Measurements from ENCODE around the gene CDK5RAP1.

CDK5RAP1 gene

DNA sequence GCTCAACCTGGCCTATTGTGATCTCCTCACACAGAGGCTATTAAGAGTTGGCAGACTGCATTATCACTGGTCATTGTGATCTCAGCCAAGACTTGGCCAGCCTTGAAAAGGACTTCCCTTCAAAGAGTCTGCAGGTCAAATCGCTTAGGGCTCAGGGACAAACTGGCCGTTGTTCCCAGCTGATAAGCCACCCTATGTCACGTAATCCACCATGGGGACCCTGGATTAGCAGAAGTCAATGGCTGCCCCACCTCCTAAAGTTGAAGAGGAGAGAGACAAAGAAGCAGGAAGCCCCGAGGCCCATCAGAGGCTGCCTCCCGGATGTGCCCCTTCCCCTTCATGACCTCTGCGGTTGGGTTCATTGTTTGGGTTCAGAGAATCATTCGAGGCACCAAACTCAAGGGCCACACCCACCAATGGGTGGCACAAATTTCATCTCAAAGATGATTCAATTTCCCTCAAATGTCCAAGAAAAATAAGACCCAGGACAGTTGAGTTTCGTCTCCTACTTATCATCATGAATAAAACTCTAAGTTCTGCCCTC is 61.7 kb downstream of the CDK5RAP1 start:
- Histone ChIP-seq H3K27me3 (replicated peaks; ENCODE audit: control insufficient read depth, insufficient read depth, low read length) (peaks cover 16% of the 10 kb centered on the region), H3K9me3 (ENCODE audit: control insufficient read depth, low read length) (no peaks in the 10 kb centered on the region)
- no peak for DNase-seq (ENCODE audit: low read depth)

DNA sequence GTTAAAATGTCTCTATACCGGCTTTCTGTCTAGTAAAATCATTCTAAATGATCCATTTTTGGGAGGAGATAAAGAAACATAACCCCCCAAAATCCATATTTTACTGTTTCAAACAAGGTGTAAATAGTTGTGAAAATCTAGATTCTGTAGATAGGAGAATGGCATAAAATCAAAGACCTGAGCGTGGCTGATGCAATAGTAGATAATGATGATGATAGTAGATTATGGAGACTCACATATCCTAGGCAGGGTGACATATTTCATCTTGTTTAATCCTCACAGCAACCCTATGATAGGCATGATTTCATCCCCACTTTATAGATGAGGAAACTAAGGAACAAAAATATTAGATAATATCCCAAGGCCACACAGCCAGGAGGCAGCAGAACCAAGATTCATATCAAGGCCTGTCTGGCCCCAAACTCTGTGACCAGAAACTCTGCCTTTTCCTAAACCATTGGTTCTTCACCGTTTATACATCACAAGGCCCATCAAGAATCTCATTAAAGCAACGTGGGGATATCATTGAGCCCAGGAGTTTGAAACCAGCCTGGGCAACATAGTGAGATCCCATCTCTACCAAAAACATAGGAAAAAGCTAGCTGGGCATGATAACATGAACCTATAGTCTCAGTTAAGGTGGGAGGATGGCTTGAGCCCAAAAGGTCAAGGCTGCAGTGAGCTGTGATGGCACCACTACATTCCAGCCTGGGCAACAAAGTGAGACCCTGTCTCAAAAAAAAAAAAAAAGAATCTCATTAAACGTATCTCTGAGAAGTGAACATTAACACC is 62.7 kb downstream of the CDK5RAP1 start:
- Histone ChIP-seq H3K4me1 (ENCODE audit: control insufficient read depth, insufficient read depth, low read length) (no peaks in the 10 kb centered on the region), H3K4me3 (ENCODE audit: low read length) (no peak overlapping the region), H3K9me3 (ENCODE audit: control insufficient read depth, low read length) (no peaks in the 10 kb centered on the region), H3K27me3 (replicated peaks; ENCODE audit: control insufficient read depth, insufficient read depth, low read length) (peaks cover 22% of the 10 kb centered on the region), H3K9ac (ENCODE audit: low read length) (no peak overlapping the region), H3K36me3 (ENCODE audit: control insufficient read depth, insufficient read depth, low read length, severe bottlenecking) (no peaks in the 10 kb centered on the region)
- DNase-seq (ENCODE audit: low read depth), result no peak

More for the DNA sequence above, 61.7 kb downstream of the CDK5RAP1 start:
- no peak overlapping the region for H3K4me3 ChIP-seq (ENCODE audit: low read length)
- H3K4me1 ChIP-seq (ENCODE audit: control insufficient read depth, insufficient read depth, low read length), result no peaks in the 10 kb centered on the region
- H3K9ac ChIP-seq (ENCODE audit: low read length), result no peak overlapping the region
- no peaks in the 10 kb centered on the region for H3K36me3 ChIP-seq (ENCODE audit: control insufficient read depth, insufficient read depth, low read length, severe bottlenecking)

DNA sequence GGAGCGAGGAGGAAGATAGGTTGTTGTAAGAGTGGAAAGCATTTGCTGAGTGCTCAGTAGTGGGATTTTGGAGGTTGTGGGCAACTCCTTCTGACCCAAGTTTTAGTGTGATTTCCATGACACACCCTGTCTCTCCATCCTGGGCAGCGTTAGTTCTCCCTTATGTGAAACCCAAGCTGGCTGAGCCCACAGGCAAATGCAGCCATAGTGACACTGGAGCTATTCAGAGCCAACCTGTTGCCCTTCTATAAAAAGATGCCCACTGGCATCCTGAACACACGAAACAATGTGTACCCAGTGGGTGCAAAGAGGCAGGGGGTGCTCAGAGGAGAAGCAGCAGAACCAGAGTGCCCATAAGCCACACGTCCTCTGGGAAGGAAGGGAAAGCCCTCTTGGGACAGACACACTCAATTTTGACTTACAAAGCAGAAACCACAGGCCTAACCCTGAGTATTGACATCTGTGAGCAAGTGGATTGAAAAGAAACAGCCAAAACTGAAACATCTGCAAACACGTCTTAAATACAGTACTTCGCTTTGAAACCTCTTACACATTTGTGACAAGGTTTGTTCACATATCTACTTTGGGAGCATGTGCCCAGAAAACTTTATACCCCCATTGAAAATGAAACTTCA is 63.7 kb downstream of the CDK5RAP1 start:
- Histone ChIP-seq H3K27me3 (replicated peaks; ENCODE audit: control insufficient read depth, insufficient read depth, low read length) (peaks cover 29% of the 10 kb centered on the region), H3K9ac (ENCODE audit: low read length) (no peak overlapping the region), H3K4me1 (ENCODE audit: control insufficient read depth, insufficient read depth, low read length) (no peaks in the 10 kb centered on the region), H3K36me3 (ENCODE audit: control insufficient read depth, insufficient read depth, low read length, severe bottlenecking) (no peaks in the 10 kb centered on the region), H3K9me3 (ENCODE audit: control insufficient read depth, low read length) (no peaks in the 10 kb centered on the region), H3K4me3 (ENCODE audit: low read length) (no peak overlapping the region)
- no peak for DNase-seq (ENCODE audit: low read depth)

DNA sequence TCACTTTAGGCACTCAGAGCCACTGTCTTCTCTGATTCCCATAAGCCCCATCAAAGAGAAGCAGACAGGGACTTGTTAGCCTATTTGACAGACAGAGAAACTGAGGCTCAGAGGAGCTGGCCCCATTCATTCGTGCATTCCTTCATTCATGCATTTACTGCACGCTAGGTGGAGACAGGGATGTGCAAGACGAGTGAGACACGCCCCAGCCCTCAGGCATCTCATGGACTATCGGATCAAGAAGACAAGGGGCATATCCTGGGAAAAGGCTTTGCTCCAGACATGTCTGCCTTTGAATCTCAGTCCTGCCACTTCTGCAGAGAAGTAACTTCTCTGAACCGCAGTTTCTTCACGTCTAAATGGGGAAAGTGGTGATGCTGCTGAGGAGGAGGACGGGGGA is 64.2 kb downstream of the CDK5RAP1 start:
- no peaks in the 10 kb centered on the region for H3K36me3 ChIP-seq (ENCODE audit: control insufficient read depth, insufficient read depth, low read length, severe bottlenecking)
- H3K4me3 ChIP-seq (ENCODE audit: low read length), result no peak overlapping the region
- H3K9ac ChIP-seq (ENCODE audit: low read length), result no peak overlapping the region
- peaks cover 31% of the 10 kb centered on the region for H3K27me3 ChIP-seq (replicated peaks; ENCODE audit: control insufficient read depth, insufficient read depth, low read length)
- H3K4me1 ChIP-seq (ENCODE audit: control insufficient read depth, insufficient read depth, low read length), result no peaks in the 10 kb centered on the region
- DNase-seq (ENCODE audit: low read depth), result no peak
- H3K9me3 ChIP-seq (ENCODE audit: control insufficient read depth, low read length), result no peaks in the 10 kb centered on the region

DNA sequence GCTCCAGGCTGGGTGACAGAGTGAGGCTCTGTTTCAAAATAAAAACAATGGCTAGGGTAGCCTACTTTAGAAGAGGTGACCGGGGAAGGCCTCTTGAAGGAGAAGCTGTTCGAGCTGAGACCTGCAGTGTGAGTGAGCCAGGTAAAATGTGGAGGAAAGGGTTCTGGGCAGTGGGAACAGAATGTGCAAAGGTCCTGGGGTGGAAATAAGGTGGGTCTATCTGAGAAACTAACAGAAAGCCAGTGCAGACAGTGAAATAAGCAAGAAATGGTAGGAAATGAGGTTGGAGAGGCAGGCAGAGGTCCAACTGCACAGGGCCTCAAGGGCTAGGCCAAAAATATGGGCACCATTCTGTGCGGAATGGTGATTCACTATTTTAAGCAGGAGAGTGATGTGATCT is 64.9 kb downstream of the CDK5RAP1 start:
- H3K27me3 ChIP-seq (replicated peaks; ENCODE audit: control insufficient read depth, insufficient read depth, low read length), result peaks cover 32% of the 10 kb centered on the region
- DNase-seq (ENCODE audit: low read depth), result no peak

DNA sequence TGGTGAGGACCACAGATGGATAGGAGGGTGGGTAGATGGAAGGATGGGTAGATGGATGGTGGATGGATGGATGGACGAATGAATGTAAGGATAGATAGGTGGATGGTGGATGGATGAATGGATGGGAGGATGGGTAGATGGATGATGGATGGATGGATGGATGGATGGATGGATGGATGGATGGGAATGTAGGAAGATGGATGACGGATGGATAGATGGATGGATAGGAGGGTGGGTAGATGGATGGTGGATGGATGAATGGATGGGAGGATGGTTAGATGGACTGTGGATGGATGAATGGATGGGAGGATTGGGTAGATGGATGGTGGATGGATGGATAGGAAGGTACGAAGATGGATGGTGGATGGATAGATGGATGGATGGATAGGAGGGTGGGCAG is 67.2 kb downstream of the CDK5RAP1 start:
- no peaks in the 10 kb centered on the region for H3K36me3 ChIP-seq (ENCODE audit: control insufficient read depth, insufficient read depth, low read length, severe bottlenecking)
- peaks cover 47% of the 10 kb centered on the region for H3K27me3 ChIP-seq (replicated peaks; ENCODE audit: control insufficient read depth, insufficient read depth, low read length)
- DNase-seq (ENCODE audit: low read depth), result no peak
- no peaks in the 10 kb centered on the region for H3K9me3 ChIP-seq (ENCODE audit: control insufficient read depth, low read length)
- no peaks in the 10 kb centered on the region for H3K4me1 ChIP-seq (ENCODE audit: control insufficient read depth, insufficient read depth, low read length)
- no peak overlapping the region for H3K4me3 ChIP-seq (ENCODE audit: low read length)
- no peak overlapping the region for H3K9ac ChIP-seq (ENCODE audit: low read length)

More for the DNA sequence above, 64.9 kb downstream of the CDK5RAP1 start:
- Histone ChIP-seq H3K36me3 (ENCODE audit: control insufficient read depth, insufficient read depth, low read length, severe bottlenecking) (no peaks in the 10 kb centered on the region), H3K9ac (ENCODE audit: low read length) (no peak overlapping the region), H3K4me1 (ENCODE audit: control insufficient read depth, insufficient read depth, low read length) (no peaks in the 10 kb centered on the region), H3K9me3 (ENCODE audit: control insufficient read depth, low read length) (no peaks in the 10 kb centered on the region), H3K4me3 (ENCODE audit: low read length) (no peak overlapping the region)

DNA sequence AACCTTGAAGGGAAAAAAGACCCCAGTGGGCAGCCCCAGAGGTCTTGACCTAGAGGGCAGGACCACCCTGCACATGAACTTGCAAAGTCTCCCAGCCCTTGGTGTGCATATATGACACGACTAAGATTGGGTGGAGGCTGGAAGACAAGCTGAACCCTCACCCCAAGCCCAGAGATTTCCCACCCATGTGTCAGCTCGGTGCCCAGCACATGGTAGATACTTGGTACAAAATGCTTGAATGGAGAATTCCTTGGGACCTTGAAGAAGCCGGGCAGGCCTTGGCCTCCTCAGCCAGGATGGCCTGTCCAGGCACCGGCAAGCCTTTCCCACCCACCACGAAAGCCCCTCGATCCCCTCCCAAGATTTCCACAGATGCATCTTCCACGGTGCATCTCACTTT is 67.7 kb downstream of the CDK5RAP1 start:
- no peak overlapping the region for H3K4me3 ChIP-seq (ENCODE audit: low read length)
- no peak for DNase-seq (ENCODE audit: low read depth)
- H3K9me3 ChIP-seq (ENCODE audit: control insufficient read depth, low read length), result no peaks in the 10 kb centered on the region
- H3K4me1 ChIP-seq (ENCODE audit: control insufficient read depth, insufficient read depth, low read length), result no peaks in the 10 kb centered on the region
- no peaks in the 10 kb centered on the region for H3K36me3 ChIP-seq (ENCODE audit: control insufficient read depth, insufficient read depth, low read length, severe bottlenecking)
- H3K9ac ChIP-seq (ENCODE audit: low read length), result no peak overlapping the region
- peaks cover 52% of the 10 kb centered on the region for H3K27me3 ChIP-seq (replicated peaks; ENCODE audit: control insufficient read depth, insufficient read depth, low read length)

DNA sequence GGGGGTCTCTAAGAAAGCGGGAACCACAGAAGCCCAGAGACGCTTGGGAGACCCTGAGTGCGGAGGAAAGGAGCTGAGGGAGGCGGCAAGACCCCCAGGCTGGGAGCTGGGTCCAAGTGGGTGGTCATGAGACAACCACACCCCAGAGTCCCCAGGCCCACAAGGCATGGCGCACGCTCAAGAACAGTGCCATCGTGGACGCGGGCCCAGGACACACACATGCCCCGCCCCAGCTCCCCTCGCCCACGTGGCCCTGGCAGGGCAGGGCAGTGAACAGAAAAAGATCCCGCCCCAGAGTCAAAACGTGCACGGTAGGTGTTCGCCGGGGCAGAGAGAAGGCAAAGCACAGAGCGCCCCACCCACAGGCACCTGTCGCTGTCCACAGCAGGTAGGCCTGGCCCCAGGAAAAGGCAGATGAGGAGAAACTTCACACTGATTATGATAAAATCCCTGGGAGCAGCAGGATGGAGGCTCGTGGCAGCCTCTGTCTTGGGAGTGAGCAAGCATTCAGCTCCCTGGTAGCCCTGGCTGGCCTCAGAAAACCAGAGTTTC is 68.3 kb downstream of the CDK5RAP1 start:
- Histone ChIP-seq H3K4me3 (ENCODE audit: low read length) (no peak overlapping the region), H3K36me3 (ENCODE audit: control insufficient read depth, insufficient read depth, low read length, severe bottlenecking) (no peaks in the 10 kb centered on the region), H3K9ac (ENCODE audit: low read length) (no peak overlapping the region), H3K9me3 (ENCODE audit: control insufficient read depth, low read length) (no peaks in the 10 kb centered on the region), H3K27me3 (replicated peaks; ENCODE audit: control insufficient read depth, insufficient read depth, low read length) (peaks cover 59% of the 10 kb centered on the region), H3K4me1 (ENCODE audit: control insufficient read depth, insufficient read depth, low read length) (no peaks in the 10 kb centered on the region)
- DNase-seq (ENCODE audit: low read depth), result no peak

DNA sequence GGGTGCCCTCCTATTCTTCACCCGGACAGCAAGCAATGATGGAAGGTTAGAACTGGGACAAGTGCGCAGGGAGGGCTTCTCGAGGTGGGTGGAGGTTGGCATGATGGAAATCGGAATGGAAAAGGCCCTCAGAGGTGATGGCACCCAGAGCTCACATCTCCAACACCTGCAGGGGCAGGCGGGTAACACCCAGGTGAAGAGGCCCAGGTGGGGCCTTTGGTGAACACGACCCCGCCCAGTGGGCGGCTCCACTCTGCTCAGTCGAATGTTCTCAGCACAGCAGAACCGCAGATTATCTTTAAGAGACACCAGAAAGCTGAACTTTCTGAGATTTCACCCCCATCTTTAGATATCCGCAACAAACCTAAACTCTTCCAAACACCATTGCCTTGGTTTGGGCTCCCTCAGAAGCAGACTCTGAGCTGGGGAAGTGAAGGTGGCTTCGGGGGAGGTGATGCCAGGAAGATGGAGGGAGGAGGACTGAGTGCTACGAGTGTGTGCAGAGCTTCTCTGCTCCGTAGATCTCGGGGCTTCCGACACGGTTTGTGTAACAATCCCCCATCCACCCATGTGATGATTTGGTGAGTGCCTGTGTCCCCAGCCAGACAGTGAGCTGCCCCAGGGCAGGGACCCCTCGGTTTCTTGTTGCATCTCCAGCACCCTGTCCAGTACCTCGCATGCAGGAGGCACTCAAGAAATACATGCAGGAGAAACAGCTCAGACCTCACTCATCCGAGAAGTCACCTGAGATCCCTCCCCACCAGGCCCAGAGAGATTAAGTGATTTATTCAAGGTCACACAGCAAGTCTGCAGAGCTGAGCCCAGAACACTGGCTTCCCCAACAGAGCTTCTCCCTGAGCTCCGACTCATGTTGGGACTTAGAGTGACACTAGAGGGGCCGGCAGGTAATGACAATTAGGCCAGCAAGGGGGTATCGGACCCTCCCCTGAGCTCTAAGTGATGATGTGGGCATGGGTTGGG is 72.9 kb downstream of the CDK5RAP1 start:
- Histone ChIP-seq H3K9me3 (ENCODE audit: control insufficient read depth, low read length) (no peaks in the 10 kb centered on the region), H3K4me3 (ENCODE audit: low read length) (no peak overlapping the region), H3K4me1 (ENCODE audit: control insufficient read depth, insufficient read depth, low read length) (no peaks in the 10 kb centered on the region), H3K27me3 (replicated peaks; ENCODE audit: control insufficient read depth, insufficient read depth, low read length) (peaks cover 87% of the 10 kb centered on the region), H3K9ac (ENCODE audit: low read length) (no peak overlapping the region), H3K36me3 (ENCODE audit: control insufficient read depth, insufficient read depth, low read length, severe bottlenecking) (no peaks in the 10 kb centered on the region)
- DNase-seq (ENCODE audit: low read depth), result no peak

DNA sequence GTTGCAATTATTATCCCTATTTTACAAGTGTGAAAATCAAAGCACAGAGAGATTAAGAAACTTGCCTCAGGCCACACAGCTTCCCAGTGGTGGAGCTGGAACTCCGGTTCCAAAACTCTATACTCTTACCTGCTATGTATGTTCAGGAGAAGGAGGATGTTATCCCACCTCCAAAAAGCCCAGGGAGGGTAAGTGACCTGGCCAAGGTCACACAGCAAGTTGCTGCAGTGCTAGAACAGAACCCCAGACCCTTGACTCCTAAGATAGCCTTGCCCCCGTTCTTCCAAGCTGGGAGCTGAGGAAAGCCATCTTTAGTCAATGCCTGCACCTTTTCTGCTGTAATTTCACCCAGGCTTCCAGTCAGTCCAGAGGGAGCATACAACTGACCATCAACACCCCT is 76.0 kb downstream of the CDK5RAP1 start:
- H3K36me3 ChIP-seq (ENCODE audit: control insufficient read depth, insufficient read depth, low read length, severe bottlenecking), result no peaks in the 10 kb centered on the region
- DNase-seq (ENCODE audit: low read depth), result no peak
- no peaks in the 10 kb centered on the region for H3K9me3 ChIP-seq (ENCODE audit: control insufficient read depth, low read length)
- H3K4me3 ChIP-seq (ENCODE audit: low read length), result no peak overlapping the region
- H3K9ac ChIP-seq (ENCODE audit: low read length), result no peak overlapping the region
- no peaks in the 10 kb centered on the region for H3K4me1 ChIP-seq (ENCODE audit: control insufficient read depth, insufficient read depth, low read length)
- peaks cover 74% of the 10 kb centered on the region for H3K27me3 ChIP-seq (replicated peaks; ENCODE audit: control insufficient read depth, insufficient read depth, low read length)

All from adipocyte (in vitro differentiated cells).